OCI-LY7 (cell line): ENCODE measurements around the gene FALEC. TPM values are rescaled to one million over a fixed set of nuclear protein-coding genes. Genes with fewer than 3 reads are reported as not detected.

ENCODE experiments used
- BruUV-seq: library from RNA; stranded (reverse); fragments of 400-500 nt; replicated peaks from 2 replicates; lab custom pipeline; 2021; lab: Mats Ljungman, UMichigan
- CTCF ChIA-PET: fragments of 300-600 bp; sonication (Branson Sonifier 250); formaldehyde crosslinking; loops from one replicate; lab custom pipeline; 2022; ENCODE audit warnings: antibody characterized with exemption; ENCODE audit not compliant: unreplicated experiment; lab: Charles Lee
- POLR2A ChIA-PET: fragments of 300-600 bp; sonication (Branson Sonifier 250); formaldehyde crosslinking; loops from one replicate; lab custom pipeline; 2022; ENCODE audit warnings: antibody characterized with exemption; lab: Charles Lee
- DNase-seq: peaks from one replicate; pipeline ENCODE4 v3.0.0-alpha.2; 2015; ENCODE audit warnings: low spot score
- H2AFZ ChIP-seq: fragments of 200-600 bp; sonication (generic), shearing (Covaris generic); 2 replicates; pipeline ENCODE4 v1.6.1; 2014; ENCODE audit warnings: mild to moderate bottlenecking, antibody characterized with exemption, low read length, moderate library complexity
- H3K27ac ChIP-seq: fragments of 200-600 bp; sonication (generic); 2 replicates; pipeline ENCODE4 v1.5.1; 2014; ENCODE audit warnings: mixed run types, low read depth, mild to moderate bottlenecking, moderate library complexity, low read length, inconsistent platforms; ENCODE audit not compliant: poor library complexity, severe bottlenecking
- H3K36me3 ChIP-seq: fragments of 200-600 bp; sonication (generic); 2 replicates; pipeline ENCODE4 v1.6.1; 2014; ENCODE audit warnings: mild to moderate bottlenecking, antibody characterized with exemption, low read length, moderate library complexity, mixed read lengths; ENCODE audit not compliant: insufficient read depth
- H3K4me1 ChIP-seq: fragments of 200-600 bp; sonication (generic); 2 replicates; pipeline ENCODE4 v1.5.1; 2014; ENCODE audit warnings: mild to moderate bottlenecking, low read length; ENCODE audit not compliant: insufficient read depth, poor library complexity, severe bottlenecking
- H3K4me2 ChIP-seq: fragments of 200-600 bp; sonication (generic); 2 replicates; pipeline ENCODE4 v1.6.1; 2014; ENCODE audit warnings: mild to moderate bottlenecking, low read length
- H3K4me3 ChIP-seq: fragments of 200-600 bp; sonication (generic); 2 replicates; pipeline ENCODE4 v1.5.1; 2014; ENCODE audit warnings: mild to moderate bottlenecking, low read depth, low read length; ENCODE audit not compliant: poor library complexity, severe bottlenecking
- H3K79me2 ChIP-seq: fragments of 200-600 bp; sonication (generic); 2 replicates; pipeline ENCODE4 v1.6.1; 2016; ENCODE audit warnings: low read depth, mild to moderate bottlenecking, low read length, moderate library complexity, mixed read lengths; ENCODE audit not compliant: insufficient read depth
- H3K9me2 ChIP-seq: fragments of 200-600 bp; sonication (generic); 2 replicates; pipeline ENCODE4 v1.6.1; 2016; ENCODE audit warnings: mild to moderate bottlenecking, low read length, mixed read lengths; ENCODE audit not compliant: insufficient read depth
- H3K9me3 ChIP-seq: fragments of 200-600 bp; sonication (generic); 2 replicates; pipeline ENCODE4 v1.6.1; 2014; ENCODE audit warnings: mild to moderate bottlenecking, mixed run types, low read length, mixed read lengths
- H4K20me1 ChIP-seq: fragments of 200-600 bp; sonication (generic); 2 replicates; pipeline ENCODE4 v1.6.1; 2014; ENCODE audit warnings: mild to moderate bottlenecking, antibody characterized with exemption, low read length, moderate library complexity, mixed read lengths; ENCODE audit not compliant: insufficient read depth
- CTCF ChIP-seq: fragments of 200-600 bp; sonication (generic); conservative IDR thresholded peaks from 2 replicates; pipeline ENCODE4 v1.5.1; 2014; ENCODE audit warnings: mild to moderate bottlenecking, antibody characterized with exemption, low read length, moderate library complexity, mixed read lengths
- EZH2phosphoT487 ChIP-seq: fragments of 200-600 bp; sonication (generic); IDR thresholded peaks from 2 replicates; pipeline ENCODE4 v1.6.1; 2018; ENCODE audit warnings: low read depth, borderline replicate concordance, mild to moderate bottlenecking, mixed run types, antibody characterized with exemption, low read length, moderate library complexity, mixed read lengths
- intact Hi-C: fragments of 100-400 bp; cut with micrococcal nuclease; formaldehyde crosslinking; loops from one replicate; pipeline ENCODE4 v1.10.0; 2022; ENCODE audit not compliant: unreplicated experiment
- total RNA-seq, 2 experiments: library from RNA; depleted of rRNA in 1 of 2; stranded (reverse); fragments of >200 nt in 1 of 2; shearing (Covaris generic) in 1 of 2; gene quantifications; 2 replicates each; pipeline ENCODE4 v1.2.3, GENCODE V29; 2014 to 2022

FALEC gene
- total RNA-seq, 2 experiments from 2014 or later, result 0.47 to 1.9 TPM

GRCh38 chr1:150530491-150531159 lies 15.1 kb downstream of the FALEC start:
- intact Hi-C loops, result no loop called here
- H3K9me2 ChIP-seq, result no peaks in the 10 kb centered on the region
- H3K9me3 ChIP-seq, result no peaks in the 10 kb centered on the region
- POLR2A ChIA-PET, result interaction anchor here (0.9 to 1.5 kb wide), 2 partner anchors 10 to 14 kb away, joined by 5 read pairs; no protein-coding TSS in a partner anchor
- CTCF ChIA-PET, result no interaction called here
- DNase-seq, result no peak
- no peaks in the 10 kb centered on the region for H3K79me2 ChIP-seq
- no peak overlapping the region for H3K4me2 ChIP-seq
- TF ChIP-seq EZH2phosphoT487 (no peak), CTCF (no peak)
- H3K4me3 ChIP-seq, result no peak overlapping the region
- BruUV-seq, result no TSS peak
- H3K27ac ChIP-seq, result no peak overlapping the region
- H2AFZ ChIP-seq, result no peak overlapping the region
- H4K20me1 ChIP-seq, result no peaks in the 10 kb centered on the region
- no peaks in the 10 kb centered on the region for H3K4me1 ChIP-seq
- H3K36me3 ChIP-seq, result no peaks in the 10 kb centered on the region

- TF ChIP-seq CTCF, result peak; percentile 16; the same call in 1 of the 2 replicates
- no peak for TF ChIP-seq EZH2phosphoT487
- Histone ChIP-seq H4K20me1 (no peaks in the 10 kb centered on the region), H3K9me3 (no peaks in the 10 kb centered on the region), H3K4me2 (0 out of 2 replicates have a peak overlapping the region, but pooled peaks have one; percentile 0), H3K27ac (no peak overlapping the region), H3K79me2 (no peaks in the 10 kb centered on the region), H3K4me3 (no peak overlapping the region), H2AFZ (peak overlapping the region; percentile 45; the same call in 1 of the 2 replicates), H3K36me3 (no peaks in the 10 kb centered on the region), H3K9me2 (no peaks in the 10 kb centered on the region), H3K4me1 (no peaks in the 10 kb centered on the region)
- CTCF ChIA-PET, result no interaction called here
- no TSS peak for BruUV-seq
- no peak for DNase-seq
- intact Hi-C loops, result loop anchor here (2.0 kb wide), 1 partner anchor 68 kb away; no protein-coding TSS in a partner anchor
- POLR2A ChIA-PET, result interaction anchor here (0.6 to 0.7 kb wide), 2 partner anchors 83 to 96 kb away, joined by 3 read pairs; no protein-coding TSS in a partner anchor
Observed at GRCh38 chr1:150532860-150533259, 17.3 kb downstream of the FALEC start.

GRCh38 chr1:150534002-150534401 lies 18.4 kb downstream of the FALEC start:
- POLR2A ChIA-PET, result interaction anchor here (0.6 kb wide), 1 partner anchor 9 kb away, joined by 3 read pairs; no protein-coding TSS in a partner anchor
- intact Hi-C loops, result no loop called here

More at GRCh38 chr1:150534002-150534401, 18.4 kb downstream of the FALEC start:
- Histone ChIP-seq H3K4me1 (no peaks in the 10 kb centered on the region), H3K79me2 (no peaks in the 10 kb centered on the region), H3K4me3 (no peak overlapping the region), H3K36me3 (no peaks in the 10 kb centered on the region), H3K4me2 (no peak overlapping the region), H3K27ac (no peak overlapping the region), H3K9me2 (no peaks in the 10 kb centered on the region), H3K9me3 (no peaks in the 10 kb centered on the region), H4K20me1 (no peaks in the 10 kb centered on the region), H2AFZ (no peak overlapping the region)
- BruUV-seq, result no TSS peak
- no peak for TF ChIP-seq CTCF
- TF ChIP-seq EZH2phosphoT487, result no peak
- CTCF ChIA-PET, result no interaction called here
- DNase-seq, result no peak
